ENCODE measurements around the gene C8A. TPM values are rescaled to one million over a fixed set of nuclear protein-coding genes. Genes with fewer than 3 reads are reported as not detected.

Gene C8A
- total and polyA plus RNA-seq, 2 of the 13 experiments (the other 11 are each of a cell fraction or from before 2014, with no cell fraction given), result 10.5 to 15.0 TPM

GRCh38 chr1:56910441-56910985 lies 55.9 kb downstream of the C8A start (continued):
- TF ChIP-seq, protein P1, sequence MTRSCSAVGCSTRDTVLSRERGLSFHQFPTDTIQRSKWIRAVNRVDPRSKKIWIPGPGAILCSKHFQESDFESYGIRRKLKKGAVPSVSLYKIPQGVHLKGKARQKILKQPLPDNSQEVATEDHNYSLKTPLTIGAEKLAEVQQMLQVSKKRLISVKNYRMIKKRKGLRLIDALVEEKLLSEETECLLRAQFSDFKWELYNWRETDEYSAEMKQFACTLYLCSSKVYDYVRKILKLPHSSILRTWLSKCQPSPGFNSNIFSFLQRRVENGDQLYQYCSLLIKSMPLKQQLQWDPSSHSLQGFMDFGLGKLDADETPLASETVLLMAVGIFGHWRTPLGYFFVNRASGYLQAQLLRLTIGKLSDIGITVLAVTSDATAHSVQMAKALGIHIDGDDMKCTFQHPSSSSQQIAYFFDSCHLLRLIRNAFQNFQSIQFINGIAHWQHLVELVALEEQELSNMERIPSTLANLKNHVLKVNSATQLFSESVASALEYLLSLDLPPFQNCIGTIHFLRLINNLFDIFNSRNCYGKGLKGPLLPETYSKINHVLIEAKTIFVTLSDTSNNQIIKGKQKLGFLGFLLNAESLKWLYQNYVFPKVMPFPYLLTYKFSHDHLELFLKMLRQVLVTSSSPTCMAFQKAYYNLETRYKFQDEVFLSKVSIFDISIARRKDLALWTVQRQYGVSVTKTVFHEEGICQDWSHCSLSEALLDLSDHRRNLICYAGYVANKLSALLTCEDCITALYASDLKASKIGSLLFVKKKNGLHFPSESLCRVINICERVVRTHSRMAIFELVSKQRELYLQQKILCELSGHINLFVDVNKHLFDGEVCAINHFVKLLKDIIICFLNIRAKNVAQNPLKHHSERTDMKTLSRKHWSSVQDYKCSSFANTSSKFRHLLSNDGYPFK (CRISPR knock-in tag; IDR thresholded peaks at IDR 0.05; ENCODE audit: borderline replicate concordance), result no peak
- peak; percentile 85 for TF ChIP-seq ZNF772 (CRISPR knock-in tag; IDR thresholded peaks at IDR 0.05)
- TF ChIP-seq THAP11 (CRISPR knock-in tag; IDR thresholded peaks at IDR 0.05), result peak; percentile 79
- no peak for TF ChIP-seq NONO (IDR thresholded peaks at IDR 0.05)
- peak; percentile 69; the same call in 1 of the 2 replicates for TF ChIP-seq NONO (CRISPR knock-in tag; conservative IDR thresholded peaks at IDR 0.05)
- no peak for TF ChIP-seq KDM5A (IDR thresholded peaks at IDR 0.05; ENCODE audit: borderline replicate concordance, low read length)
- TF ChIP-seq ZUFSP (CRISPR knock-in tag; IDR thresholded peaks at IDR 0.05; ENCODE audit: borderline replicate concordance), result no peak
- peak; percentile 70; the same call in 1 of the 2 replicates for TF ChIP-seq TP53 (CRISPR knock-in tag; conservative IDR thresholded peaks at IDR 0.05)
- TF ChIP-seq MYPOP (CRISPR knock-in tag; IDR thresholded peaks at IDR 0.05), result peak; percentile 37; the same call in 1 of the 2 replicates
- peak; percentile 97 for TF ChIP-seq GZF1 (CRISPR knock-in tag; IDR thresholded peaks at IDR 0.05)
- TF ChIP-seq MLXIP (CRISPR knock-in tag; IDR thresholded peaks at IDR 0.05; ENCODE audit: borderline replicate concordance), result peak; percentile 43; the same call in 1 of the 2 replicates
- TF ChIP-seq ZNF780A (CRISPR knock-in tag; IDR thresholded peaks at IDR 0.05), result no peak
- TF ChIP-seq ZBTB46 (CRISPR knock-in tag; IDR thresholded peaks at IDR 0.05; ENCODE audit: borderline replicate concordance), result no peak
- TF ChIP-seq IRF2 (CRISPR knock-in tag; IDR thresholded peaks at IDR 0.05), result peak; percentile 84; the same call in 1 of the 2 replicates
- TF ChIP-seq BRD4 (CRISPR knock-in tag; IDR thresholded peaks at IDR 0.05), result peak; percentile 83; the same call in 1 of the 2 replicates
- TF ChIP-seq PHF20 (CRISPR knock-in tag; IDR thresholded peaks at IDR 0.05), result no peak
- TF ChIP-seq TFDP2 (CRISPR knock-in tag; IDR thresholded peaks at IDR 0.05), result no peak
- peak; percentile 54; the same call in 1 of the 2 replicates for TF ChIP-seq BHLHE40 (IDR thresholded peaks at IDR 0.05; ENCODE audit: low read length)

Data from HepG2 (cell line).